B cell (primary cell): ENCODE results near the gene PRDX1. TPM values are rescaled to one million over a fixed set of nuclear protein-coding genes. Genes with fewer than 3 reads are reported as not detected.
A peak's percentile ranks its signal among the peaks of the same experiment; 100 is the strongest.

Experiments used
- ATAC-seq: fragments of 200-7000 bp; cut with Tn5 transposase; one replicate; pipeline ENCODE4 v1.10.0; 2021; ENCODE audit warnings: low read depth, mild to moderate bottlenecking, moderate number of reproducible peaks, moderate library complexity
- CTCF ChIA-PET: fragments of 350-600 bp; sonication (Branson Sonifier 250); formaldehyde crosslinking; loops from one replicate; lab custom pipeline; 2021; ENCODE audit warnings: antibody characterized with exemption, inconsistent platforms; lab: Charles Lee
- POLR2A ChIA-PET: fragments of 350-600 bp; sonication (Branson Sonifier 250); formaldehyde crosslinking; loops from one replicate; lab custom pipeline; 2021; ENCODE audit warnings: antibody characterized with exemption; lab: Charles Lee
- DNase-seq: peaks from one replicate; pipeline ENCODE4 v3.0.0; 2013
- H2AFZ ChIP-seq: 2 replicates; pipeline ENCODE4 v1.6.1; 2012; ENCODE audit warnings: mild to moderate bottlenecking, low read depth, low read length; ENCODE audit not compliant: insufficient read depth, poor library complexity, severe bottlenecking
- H3K27ac ChIP-seq, 2 donors: 1 replicate in 1 of 2; 2 replicates in 1 of 2; pipeline ENCODE4 v1.5.1; 2012 to 2013; ENCODE audit warnings: low read length in 2 of 2, mild to moderate bottlenecking in 2 of 2, moderate library complexity in 1 of 2
- H3K27me3 ChIP-seq, 4 experiments: fragments of 200-600 bp in 1 of 4; sonication (generic) in 1 of 4; replicated peaks in 1 of 4; 1 replicate in 2 of 4; 2 replicates in 2 of 4; pipeline versions ENCODE4 v1.6.1 to v1.7.0; 2013 to 2016; ENCODE audit warnings: low read length in 3 of 4, mild to moderate bottlenecking in 2 of 4, mixed read lengths in 1 of 4, moderate library complexity in 1 of 4; ENCODE audit not compliant: insufficient read depth in 4 of 4, control insufficient read depth in 3 of 4; ENCODE audit errors: control extremely low read depth in 1 of 4
- H3K36me3 ChIP-seq, 2 experiments: replicated peaks in 1 of 2; 1 replicate in 1 of 2; 2 replicates in 1 of 2; pipeline versions ENCODE4 v1.6.1 to v1.7.1; 2013; ENCODE audit warnings: low read length in 1 of 2; ENCODE audit not compliant: insufficient read depth in 2 of 2, control insufficient read depth in 1 of 2; ENCODE audit errors: control extremely low read depth in 1 of 2, extremely low read depth in 1 of 2
- H3K4me1 ChIP-seq, 2 donors: fragments of 200-600 bp in 1 of 2; sonication (generic) in 1 of 2; 1 replicate in 1 of 2; 2 replicates in 1 of 2; pipeline versions ENCODE4 v1.5.1 to v1.6.1; 2013 to 2017; ENCODE audit warnings: low read length in 2 of 2; ENCODE audit not compliant: control insufficient read depth in 2 of 2, insufficient read depth in 2 of 2
- H3K4me2 ChIP-seq: replicated peaks from 2 replicates; pipeline ENCODE3; 2012; ENCODE audit warnings: mild to moderate bottlenecking, low read depth, low read length; ENCODE audit not compliant: poor library complexity, severe bottlenecking
- H3K4me3 ChIP-seq, 5 experiments: fragments of 200-600 bp in 1 of 5; sonication (generic) in 1 of 5; 1 replicate in 3 of 5; 2 replicates in 2 of 5; pipeline versions ENCODE4 v1.5.1 to v1.7.0; 2011 to 2016; ENCODE audit warnings: low read length in 4 of 5, mild to moderate bottlenecking in 4 of 5, low read depth in 2 of 5, control low read depth in 1 of 5, moderate library complexity in 1 of 5; ENCODE audit not compliant: insufficient read depth in 1 of 5; ENCODE audit errors: control extremely low read depth in 1 of 5, extremely low read depth in 1 of 5
- H3K79me2 ChIP-seq: fragments of 200-600 bp; sonication (generic); one replicate; pipeline ENCODE4 v1.6.0; 2016; ENCODE audit warnings: low read length; ENCODE audit not compliant: control insufficient read depth, insufficient read depth
- H3K9ac ChIP-seq: fragments of 200-600 bp; sonication (generic); 2 replicates; pipeline ENCODE4 v1.6.1; 2017; ENCODE audit warnings: mild to moderate bottlenecking, low read length, moderate library complexity
- H3K9me3 ChIP-seq, 3 donors: one replicate each; pipeline versions ENCODE4 v1.6.1 to v1.7.1; 2013; ENCODE audit warnings: low read length in 2 of 3; ENCODE audit not compliant: control insufficient read depth in 2 of 3, insufficient read depth in 1 of 3; ENCODE audit errors: control extremely low read depth in 1 of 3
- H4K20me1 ChIP-seq: 2 replicates; pipeline ENCODE4 v1.6.0; 2012; ENCODE audit warnings: mild to moderate bottlenecking, low read length; ENCODE audit not compliant: insufficient read depth, control insufficient read depth, poor library complexity, severe bottlenecking
- H3K27ac Mint-ChIP-seq: one replicate; pipeline ENCODE4 v1.8.0; 2021; ENCODE audit warnings: mixed read lengths
- H3K27me3 Mint-ChIP-seq: one replicate; pipeline ENCODE4 v1.8.0; 2021; ENCODE audit warnings: mixed read lengths
- H3K4me1 Mint-ChIP-seq: one replicate; pipeline ENCODE4 v1.8.0; 2021; ENCODE audit warnings: mixed read lengths
- H3K4me3 Mint-ChIP-seq: one replicate; pipeline ENCODE4 v1.8.0; 2021; ENCODE audit warnings: mixed read lengths
- H3K9me3 Mint-ChIP-seq: one replicate; pipeline ENCODE4 v1.8.0; 2022; ENCODE audit warnings: mixed read lengths; ENCODE audit not compliant: insufficient read depth
- WGBS: methylation state at CpG from one replicate; pipeline ENCODE4 v1.1.5; 2013; ENCODE audit warnings: missing lambda C conversion rate; ENCODE audit not compliant: insufficient coverage; 5-methylcytosine and 5-hydroxymethylcytosine counted together
- intact Hi-C: fragments of 100-400 bp; cut with micrococcal nuclease; formaldehyde crosslinking; loops from one replicate; pipeline ENCODE4 v1.10.0; 2022
- polyA plus RNA-seq: library from polyadenylated mRNA; depleted of rRNA; stranded (reverse); fragments of >200 nt; gene quantifications from 2 replicates; pipeline ENCODE4 v1.2.3, GENCODE V29; 2012
- total RNA-seq, 2 donors: library from RNA; stranded (reverse); fragments of 120-200 nt in 1 of 2; gene quantifications; 1 replicate in 1 of 2; 2 replicates in 1 of 2; pipeline versions ENCODE4 v1.2.3 to v1.2.4, GENCODE V29; 2013 to 2022
- TF ChIP-seq, protein P1 (sequence below): fragments of 200-600 bp; IDR thresholded peaks from one replicate; pipeline ENCODE4 v1.8.0; 2022; ENCODE audit warnings: antibody characterized with exemption, mild to moderate bottlenecking

PRDX1 gene
- total and polyA plus RNA-seq, 2 donors (not counting 1 experiment from before 2014, with no cell fraction given) = 56.4 to 104 TPM

DNA sequence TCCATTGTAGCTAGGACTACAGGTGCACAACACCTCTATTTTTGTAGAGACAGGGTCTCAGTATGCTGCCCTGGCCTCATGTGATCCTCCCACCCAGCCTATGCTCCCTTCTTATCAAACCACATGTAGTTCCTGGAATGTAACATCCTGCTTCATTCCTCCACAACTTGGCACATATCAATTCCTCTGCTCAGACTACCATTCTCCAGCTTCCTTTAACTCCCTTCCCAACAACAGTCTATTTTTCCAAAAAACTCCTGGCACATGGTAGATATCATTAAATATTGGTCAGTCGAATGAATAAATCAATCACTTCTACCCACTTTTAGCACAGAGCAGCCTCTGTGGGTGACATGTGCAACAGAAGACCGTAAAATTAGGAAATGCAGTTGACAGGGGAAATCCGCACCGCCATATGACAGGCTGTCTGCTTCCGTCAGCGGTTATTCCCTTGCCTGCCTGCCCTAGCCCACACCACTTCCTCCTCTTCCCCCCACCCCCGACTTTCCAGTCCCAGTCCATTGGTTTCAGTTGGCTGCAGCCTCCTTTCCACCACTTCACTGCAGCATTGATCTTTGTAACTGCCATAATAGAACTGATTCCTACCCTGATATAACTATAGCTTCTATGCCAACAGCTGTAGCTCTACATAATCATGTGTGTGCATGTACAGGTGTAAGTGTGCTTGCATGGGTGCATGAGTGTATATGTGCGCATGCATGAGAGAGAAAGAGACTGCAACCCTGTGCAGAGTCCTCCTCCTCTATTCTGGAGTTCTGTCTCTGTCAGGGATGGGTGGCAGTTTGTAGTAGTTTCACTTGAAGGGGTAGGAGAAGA lies 22.1 kb upstream of the PRDX1 start:
- H3K4me3 ChIP-seq = peak overlapping the region in 4 of 5 experiments; percentile 22 to 56 (median 30)

More for the DNA sequence above, 22.1 kb upstream of the PRDX1 start:
- no peaks in the 10 kb centered on the region for H4K20me1 ChIP-seq
- H3K4me2 ChIP-seq = peak overlapping the region; percentile 81
- no peaks in the 10 kb centered on the region for H3K9me3 ChIP-seq
- peak overlapping the region; percentile 54 for H2AFZ ChIP-seq
- WGBS = 0% methylated on average over 8 of the region's 8 CpGs
- DNase-seq (peak; percentile 94), ATAC-seq (peak; percentile 90)
- no peaks in the 10 kb centered on the region for H3K27me3 Mint-ChIP-seq
- H3K4me1 ChIP-seq = peaks cover 38 to 57% of the 10 kb centered on the region in 2 donors
- peak overlapping the region; percentile 81 for H3K4me3 Mint-ChIP-seq
- no peaks in the 10 kb centered on the region for H3K27me3 ChIP-seq
- H3K9ac ChIP-seq = peak overlapping the region; percentile 53
- intact Hi-C loops = loop anchor here (5.0 kb wide), 1 partner anchor 39 kb away; the partner anchor contains the start of gene NASP
- H3K36me3 ChIP-seq = no peaks in the 10 kb centered on the region
- H3K27ac ChIP-seq = peak overlapping the region; percentile 78 to 97
- H3K27ac Mint-ChIP-seq = peak overlapping the region; percentile 82
- no peaks in the 10 kb centered on the region for H3K79me2 ChIP-seq
- TF ChIP-seq, protein P1, sequence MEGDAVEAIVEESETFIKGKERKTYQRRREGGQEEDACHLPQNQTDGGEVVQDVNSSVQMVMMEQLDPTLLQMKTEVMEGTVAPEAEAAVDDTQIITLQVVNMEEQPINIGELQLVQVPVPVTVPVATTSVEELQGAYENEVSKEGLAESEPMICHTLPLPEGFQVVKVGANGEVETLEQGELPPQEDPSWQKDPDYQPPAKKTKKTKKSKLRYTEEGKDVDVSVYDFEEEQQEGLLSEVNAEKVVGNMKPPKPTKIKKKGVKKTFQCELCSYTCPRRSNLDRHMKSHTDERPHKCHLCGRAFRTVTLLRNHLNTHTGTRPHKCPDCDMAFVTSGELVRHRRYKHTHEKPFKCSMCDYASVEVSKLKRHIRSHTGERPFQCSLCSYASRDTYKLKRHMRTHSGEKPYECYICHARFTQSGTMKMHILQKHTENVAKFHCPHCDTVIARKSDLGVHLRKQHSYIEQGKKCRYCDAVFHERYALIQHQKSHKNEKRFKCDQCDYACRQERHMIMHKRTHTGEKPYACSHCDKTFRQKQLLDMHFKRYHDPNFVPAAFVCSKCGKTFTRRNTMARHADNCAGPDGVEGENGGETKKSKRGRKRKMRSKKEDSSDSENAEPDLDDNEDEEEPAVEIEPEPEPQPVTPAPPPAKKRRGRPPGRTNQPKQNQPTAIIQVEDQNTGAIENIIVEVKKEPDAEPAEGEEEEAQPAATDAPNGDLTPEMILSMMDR = no peak
- no peaks in the 10 kb centered on the region for H3K9me3 Mint-ChIP-seq
- ChIA-PET CTCF (interaction anchor here (1.3 to 5.8 kb wide), 8 partner anchors 10 to 40 kb away, joined by 3 to 38 read pairs (median 4); partner anchors contain the start of gene PRDX1), POLR2A (interaction anchor here (0.6 to 3.0 kb wide), 6 partner anchors 11 to 41 kb away, joined by 4 to 15 read pairs (median 7); partner anchors contain the start of gene PRDX1)
- peaks cover 46% of the 10 kb centered on the region for H3K4me1 Mint-ChIP-seq
